Umbilical cord (tissue), 2 donors: ENCODE measurements around the gene EVPL. TPM values are rescaled to one million over a fixed set of nuclear protein-coding genes. Genes with fewer than 3 reads are reported as not detected.
"Not testable (repeated sequence)": the region's sequence is repeated elsewhere in the genome, so short reads cannot be mapped to it uniquely, and the experiment has no call there.

Source experiments
- DNase-seq: peaks from one replicate; pipeline ENCODE4 v3.0.0-alpha.2; 2015; ENCODE audit warnings: low spot score
- total RNA-seq: library from RNA; depleted of rRNA; stranded (reverse); fragments of >200 nt; gene quantifications from one replicate; pipeline ENCODE4 v1.2.3, GENCODE V29; 2014; ENCODE audit warnings: low replicate concordance; ENCODE audit not compliant: insufficient read depth

The EVPL gene
- 13.7 TPM for total RNA-seq

DNA sequence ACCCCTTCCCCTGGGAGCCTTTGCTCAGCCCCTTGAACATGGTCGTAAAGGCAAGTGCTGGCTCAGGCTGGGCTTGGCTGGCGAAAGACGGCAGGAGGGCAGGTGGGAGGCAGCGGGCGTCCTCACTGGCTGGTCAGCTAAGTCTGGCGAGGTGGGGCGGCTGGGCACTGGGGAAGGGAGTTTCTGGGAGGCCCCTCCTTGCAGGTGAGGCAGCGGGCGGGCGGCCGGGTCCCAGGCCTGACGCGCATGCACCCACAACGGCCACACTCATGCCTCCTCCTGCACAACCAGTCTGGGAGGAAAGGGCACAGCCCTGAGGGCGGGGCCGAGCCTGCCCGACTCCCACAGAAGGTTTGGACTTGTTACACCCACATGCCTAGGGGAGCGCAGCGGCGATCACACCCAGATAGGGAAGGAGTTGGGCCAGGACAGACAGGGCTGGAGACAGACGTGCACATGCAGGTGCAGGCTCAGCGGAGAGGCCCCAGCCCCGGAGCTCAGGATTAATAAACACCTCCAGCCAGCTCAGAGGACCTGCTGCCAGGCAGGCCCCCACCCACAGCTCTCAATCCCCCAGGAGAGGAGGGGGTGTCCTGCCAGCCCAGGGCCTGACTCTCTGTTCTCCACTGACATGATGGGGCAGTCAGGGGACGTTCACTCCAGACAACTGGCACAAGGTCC is at the start of gene EVPL:
Gene EVPL, minus strand, starts transcription at position 148 of the 681 bp plus-strand sequence. Its CDS starts 108 bp downstream, at position 40.
- peak; percentile 76 for DNase-seq

DNA sequence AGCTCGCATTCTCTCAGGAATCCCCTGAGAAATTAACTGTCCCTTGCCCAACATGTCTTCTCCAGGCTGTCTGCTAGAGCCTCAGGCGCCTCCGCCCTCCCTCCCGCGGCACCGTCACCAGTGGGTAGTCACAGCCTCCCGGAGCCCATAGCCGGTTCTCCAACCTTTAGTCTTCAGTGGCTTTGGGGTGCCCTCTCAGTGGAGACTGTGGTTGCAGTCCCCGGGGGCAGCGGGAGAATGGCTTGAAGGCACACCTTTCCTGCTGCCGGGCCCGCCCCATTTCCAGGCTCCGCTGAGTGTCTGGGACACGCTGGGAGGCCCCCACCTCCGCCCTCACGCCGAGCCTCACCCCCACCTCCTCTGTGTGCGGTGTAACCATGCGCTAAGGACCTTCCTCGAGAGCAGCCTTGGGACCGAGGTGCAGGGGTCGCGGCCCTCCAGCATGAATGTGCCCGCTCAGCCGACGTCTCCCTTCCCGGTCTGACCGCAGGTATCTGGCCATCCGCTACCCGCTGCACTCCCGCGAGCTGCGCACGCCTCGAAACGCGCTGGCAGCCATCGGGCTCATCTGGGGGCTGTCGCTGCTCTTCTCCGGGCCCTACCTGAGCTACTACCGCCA is 49.1 kb upstream of the EVPL start:
- DNase-seq: no peak

GRCh38 chr17:76075364-76076145 is 48.4 kb upstream of the EVPL start:
- no peak for DNase-seq

GRCh38 chr17:76074390-76075363 is 47.6 kb upstream of the EVPL start, which contains the start of gene GALR2:
GALR2 (plus strand) TSS chr17:76074781; CDS start chr17:76074884, 103 bp downstream.
- DNase-seq: no peak

DNA sequence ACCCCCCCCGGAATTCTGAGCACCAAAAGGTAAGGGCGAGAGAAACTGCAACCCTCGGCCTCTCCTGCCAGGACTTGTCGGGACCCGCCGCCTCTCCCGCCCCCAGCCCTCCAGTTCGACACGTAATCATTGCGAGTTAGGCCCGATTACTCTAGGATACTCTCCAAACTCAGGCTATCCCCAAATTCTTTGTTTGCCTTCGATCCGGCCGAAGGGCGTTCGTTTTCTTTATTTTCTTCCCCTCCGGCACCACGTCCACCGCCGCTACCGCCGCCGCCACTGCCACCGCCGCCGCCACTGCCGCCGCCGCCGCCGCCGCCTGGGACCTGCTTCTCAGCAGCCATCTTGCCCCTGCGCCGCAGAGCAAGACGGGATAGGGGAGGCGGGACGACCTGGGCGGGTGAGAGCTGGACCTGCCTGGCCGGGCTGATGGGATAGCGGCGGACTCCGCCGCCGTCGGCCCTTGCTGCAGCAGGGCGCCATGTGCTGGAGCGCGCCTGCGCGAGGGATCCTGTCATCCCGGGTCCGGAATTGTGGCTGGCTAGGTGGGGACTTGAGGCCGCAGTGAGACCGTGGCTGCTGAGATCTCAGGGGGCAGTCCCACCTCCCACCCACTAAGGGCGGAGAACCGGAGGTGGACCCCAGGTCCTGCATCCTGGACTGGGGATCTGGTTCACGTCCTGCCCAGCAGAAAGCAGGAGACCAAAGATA is 45.2 kb upstream of the EVPL start, which contains the start of gene SRP68:
Gene SRP68, minus strand, starts transcription at position 370 of the 711 bp plus-strand sequence. Its CDS starts 26 bp downstream, at position 344.
- peak; percentile 96 for DNase-seq

DNA sequence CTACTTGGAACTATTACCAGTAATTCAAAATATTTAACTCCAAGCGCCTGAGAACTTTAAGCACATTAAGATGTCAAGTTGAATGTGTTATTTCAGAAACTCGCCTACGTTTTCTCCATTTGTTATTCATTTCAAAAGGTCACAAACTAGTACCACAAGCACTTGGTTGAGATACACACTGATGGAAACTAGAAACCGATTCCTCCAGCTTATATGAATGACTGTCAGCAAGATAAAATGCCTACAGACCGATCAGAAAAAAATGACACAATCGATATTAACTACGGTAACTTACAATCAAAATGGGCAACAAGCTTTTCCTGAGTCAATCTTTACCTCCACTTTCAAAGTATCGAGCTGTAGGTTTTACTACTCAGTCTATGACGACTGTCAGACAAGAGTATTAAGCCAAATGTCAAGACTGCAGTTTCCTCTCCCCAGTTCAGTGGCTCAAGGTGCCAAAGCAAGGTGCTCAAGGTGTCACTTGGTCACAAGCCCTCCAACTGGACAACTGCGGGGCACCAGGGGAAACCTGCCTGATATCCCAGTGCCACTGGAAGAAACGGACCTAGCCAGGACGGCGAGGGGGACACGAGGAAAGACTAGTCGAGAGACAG is 44.5 kb upstream of the EVPL start:
- DNase-seq: no peak

- no peak for DNase-seq
Observed at GRCh38 chr17:76065775-76066174, 38.7 kb upstream of the EVPL start.

DNA sequence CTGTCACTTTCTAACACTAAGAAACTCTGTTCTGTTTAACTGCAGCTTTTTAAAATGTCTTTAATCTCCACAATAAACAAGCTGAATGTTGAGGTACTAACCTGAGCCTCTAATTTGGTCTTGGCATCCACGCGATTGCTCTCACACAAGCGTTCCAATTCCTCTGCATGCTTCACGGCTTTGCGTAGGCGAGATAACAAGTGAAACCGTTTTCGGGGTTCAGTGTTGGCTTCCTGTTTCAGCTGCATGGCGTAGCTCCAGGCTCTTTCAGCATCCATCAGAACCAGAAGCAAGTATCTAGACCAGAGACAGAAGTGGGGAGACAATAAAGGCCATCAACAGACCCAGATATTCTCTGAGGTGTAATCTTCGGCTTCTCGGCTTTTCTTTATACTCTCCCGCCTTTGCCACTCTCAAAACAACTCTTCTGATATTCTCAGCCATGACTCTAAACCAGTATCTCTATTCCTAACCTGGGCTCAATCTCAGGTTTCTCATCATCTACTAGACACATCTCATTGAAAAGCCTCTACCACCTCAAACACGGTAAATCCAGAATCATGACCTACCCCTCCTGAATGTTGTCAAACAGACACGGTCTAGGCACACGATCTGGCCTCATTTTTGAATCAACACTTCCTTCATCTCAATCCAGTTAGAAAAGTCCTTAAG is 36.9 kb upstream of the EVPL start:
- DNase-seq: no peak

- DNase-seq: not testable (repeated sequence)
Observed at GRCh38 chr17:76058264-76058663, 31.2 kb upstream of the EVPL start.

DNA sequence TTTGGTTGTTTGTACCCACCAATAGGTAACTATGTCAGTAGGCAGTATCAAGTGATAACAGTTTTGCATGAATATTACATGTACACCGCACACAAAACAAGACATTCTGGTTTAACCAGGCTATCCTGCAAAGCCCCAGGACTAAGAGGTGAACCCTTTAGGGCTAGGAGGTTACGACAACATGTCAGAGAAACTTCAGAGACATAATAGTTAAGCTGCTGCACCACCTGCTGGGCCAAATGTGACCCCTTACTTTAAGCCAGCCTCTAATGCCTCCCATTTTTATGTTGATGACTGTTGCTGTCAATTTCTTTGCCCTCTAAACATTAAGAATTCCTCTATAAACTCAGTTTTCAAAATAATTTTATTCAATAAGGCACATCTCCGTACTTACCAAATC is 29.8 kb upstream of the EVPL start:
- DNase-seq: no peak

DNA sequence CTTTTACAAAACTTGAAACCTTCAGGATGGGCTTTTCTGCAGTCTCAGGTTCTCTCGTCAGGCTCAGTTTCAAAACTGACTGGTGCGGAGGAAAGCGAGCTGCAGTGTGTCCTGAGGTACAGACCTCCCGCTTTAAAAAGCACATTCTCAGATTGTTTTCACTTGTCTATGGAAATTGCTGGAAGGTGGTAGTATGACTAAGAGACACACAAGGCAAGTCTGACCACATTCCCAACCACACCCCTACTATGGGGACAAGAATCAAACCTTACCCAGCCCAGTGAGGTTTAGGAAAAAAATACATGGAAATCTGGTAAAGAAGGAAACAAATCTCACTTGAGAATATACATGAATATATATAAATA is 27.0 kb upstream of the EVPL start:
- peak; percentile 38 for DNase-seq

DNA sequence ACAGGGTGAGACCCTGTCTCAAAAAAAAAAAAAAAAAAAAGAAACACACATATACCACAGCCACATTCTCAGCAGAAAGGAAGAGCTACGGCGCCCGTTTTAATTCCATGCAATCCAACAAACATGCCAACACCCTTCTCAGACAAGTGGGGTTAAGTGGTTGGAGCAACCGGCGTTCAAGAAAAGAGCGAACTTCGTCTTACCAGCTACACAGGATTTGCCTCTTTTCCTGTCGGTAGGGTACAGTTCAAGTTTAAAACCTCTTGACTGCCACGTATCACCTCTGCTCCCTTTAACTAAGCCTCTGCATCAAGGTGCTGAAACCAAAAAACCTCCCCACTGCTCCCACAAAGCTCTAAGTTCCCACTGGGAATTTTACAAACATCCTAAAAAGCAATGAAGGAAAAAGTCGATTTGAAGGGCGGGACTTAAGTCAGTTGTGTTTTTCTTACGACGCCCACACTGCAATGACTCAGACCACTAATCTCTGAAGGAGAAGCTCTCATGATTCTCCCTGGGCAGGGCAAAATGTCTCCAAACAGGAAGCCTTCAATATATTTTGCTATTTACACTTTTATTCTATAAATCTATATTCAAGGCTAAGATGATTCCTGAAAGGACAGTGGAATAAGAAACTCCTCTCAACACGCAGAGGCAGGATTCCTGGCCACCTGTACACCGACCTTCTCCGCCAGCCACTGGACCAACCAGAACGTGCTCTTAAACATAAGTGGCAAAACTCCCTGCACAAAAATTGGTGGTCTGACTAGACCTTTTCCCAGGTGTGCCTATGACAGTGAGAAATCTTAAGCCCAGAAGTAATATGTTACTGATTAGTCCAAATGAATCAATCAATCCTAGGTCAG is 26.4 kb upstream of the EVPL start:
- peak; percentile 29 for DNase-seq

- no peak for DNase-seq
Observed at GRCh38 chr17:76051561-76051960, 24.5 kb upstream of the EVPL start.

DNA sequence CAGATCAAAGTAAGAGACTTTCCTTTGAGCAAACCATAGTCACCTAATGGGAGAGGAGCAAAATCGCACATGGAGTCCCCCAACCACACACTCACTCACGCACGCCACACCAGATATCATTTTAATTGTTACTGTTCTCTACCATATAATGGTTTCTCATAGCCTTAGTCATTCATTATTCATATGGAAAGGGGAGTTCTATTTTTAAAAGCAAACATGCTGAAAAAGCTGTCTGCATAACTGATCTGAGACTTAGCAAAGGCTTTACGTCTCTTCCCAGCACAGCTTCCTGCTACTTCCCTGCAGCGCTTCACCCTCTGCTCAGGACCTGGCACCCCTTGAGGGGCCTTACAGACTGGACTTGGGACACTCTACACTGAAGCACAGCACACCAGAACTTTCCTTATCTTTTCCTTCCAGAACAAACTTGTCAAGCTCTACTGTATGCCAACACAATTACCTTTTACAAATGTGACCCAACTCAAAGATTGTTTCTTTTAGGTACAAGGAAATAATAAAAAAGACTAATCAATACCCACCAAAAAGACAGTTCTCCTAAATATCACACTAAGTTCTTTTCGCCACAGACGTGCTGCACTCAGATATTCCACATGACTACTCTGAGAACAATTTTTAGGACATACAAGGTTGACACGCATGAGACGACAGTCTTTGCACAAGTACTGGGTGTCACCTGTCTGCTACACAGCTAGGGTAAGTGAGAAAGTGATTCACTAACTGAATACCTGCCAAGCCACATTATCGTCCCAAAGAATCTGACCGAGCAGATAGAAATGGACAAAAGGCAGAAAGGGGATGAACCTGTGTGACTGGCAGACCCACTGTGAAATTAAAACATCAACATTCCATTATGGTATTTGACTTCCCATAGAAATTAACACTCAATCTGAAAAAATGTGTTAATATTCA is 23.7 kb upstream of the EVPL start:
- no peak for DNase-seq

- no peak for DNase-seq
Observed at GRCh38 chr17:76049836-76050537, 22.9 kb upstream of the EVPL start.

DNA sequence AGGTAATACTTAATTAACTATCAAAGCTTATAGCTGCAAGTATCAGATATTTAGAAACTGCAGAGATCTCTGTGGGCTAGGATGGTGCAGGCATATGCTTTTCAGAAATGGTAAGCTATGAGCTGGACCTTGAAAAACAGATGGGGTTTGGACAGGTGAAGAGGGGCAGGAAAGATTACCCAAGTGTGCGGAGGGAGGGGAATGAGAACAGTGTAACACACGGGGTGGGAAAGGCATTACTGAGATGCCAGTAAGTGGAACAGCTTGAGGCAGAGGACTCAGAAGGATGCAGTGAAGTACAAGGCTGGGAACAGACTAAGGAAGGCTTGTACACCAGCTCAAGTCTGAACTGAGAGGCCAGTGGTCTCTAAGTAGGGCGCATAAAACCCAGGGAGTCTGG is 22.1 kb upstream of the EVPL start:
- DNase-seq: no peak

DNA sequence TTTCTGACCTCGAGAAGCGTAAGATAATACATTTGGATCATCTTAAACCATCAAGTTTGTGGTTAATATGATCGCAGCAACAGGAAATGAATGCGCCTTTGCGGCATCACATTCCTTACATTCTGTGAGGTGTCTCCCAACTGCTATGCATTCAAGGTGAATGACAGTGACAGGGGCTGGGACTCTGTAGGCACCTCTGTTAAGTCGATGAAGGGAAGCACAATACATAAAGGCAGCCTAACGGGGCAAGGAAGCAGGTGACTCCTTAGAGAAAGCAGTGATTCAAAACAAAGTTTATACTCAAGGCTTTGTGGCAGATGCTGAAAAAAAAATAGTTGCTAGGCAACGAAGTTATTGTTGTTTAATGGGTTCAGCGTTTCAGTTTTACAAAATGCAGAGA is 21.6 kb upstream of the EVPL start:
- no peak for DNase-seq
